GM21619 (cell line): ENCODE results near the gene ERCC6.

Source experiments
- ATAC-seq: cut with Tn5 transposase; IDR thresholded peaks from one replicate; pipeline ENCODE4 v1.9.1; 2021; ENCODE audit not compliant: unreplicated experiment

Gene ERCC6

GRCh38 chr10:49549640-49550346, 10.9 kb upstream of the ERCC6 start:
- no peak for ATAC-seq

DNA sequence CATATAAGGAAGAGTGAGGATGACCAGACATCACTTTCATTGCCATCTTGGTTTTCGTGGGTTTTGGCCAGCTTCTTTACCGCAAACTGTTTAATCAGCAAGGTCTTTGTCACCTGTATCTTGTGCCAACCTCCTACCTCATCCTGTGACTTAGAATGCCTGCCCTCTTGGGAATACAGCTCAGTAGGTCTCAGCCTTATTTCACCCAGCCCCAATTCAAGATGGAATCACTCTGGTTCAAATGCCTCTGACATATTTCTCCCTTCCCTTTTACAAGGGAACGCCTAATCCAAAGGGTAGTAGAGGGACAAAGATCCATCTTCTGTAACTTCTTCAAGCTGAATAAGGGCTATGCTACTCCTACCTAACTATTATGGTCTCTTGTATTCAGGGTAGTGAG, 4.7 kb upstream of the ERCC6 start:
- ATAC-seq, result no peak

GRCh38 chr10:49542353-49542752, 3.4 kb upstream of the ERCC6 start:
- no peak for ATAC-seq

DNA sequence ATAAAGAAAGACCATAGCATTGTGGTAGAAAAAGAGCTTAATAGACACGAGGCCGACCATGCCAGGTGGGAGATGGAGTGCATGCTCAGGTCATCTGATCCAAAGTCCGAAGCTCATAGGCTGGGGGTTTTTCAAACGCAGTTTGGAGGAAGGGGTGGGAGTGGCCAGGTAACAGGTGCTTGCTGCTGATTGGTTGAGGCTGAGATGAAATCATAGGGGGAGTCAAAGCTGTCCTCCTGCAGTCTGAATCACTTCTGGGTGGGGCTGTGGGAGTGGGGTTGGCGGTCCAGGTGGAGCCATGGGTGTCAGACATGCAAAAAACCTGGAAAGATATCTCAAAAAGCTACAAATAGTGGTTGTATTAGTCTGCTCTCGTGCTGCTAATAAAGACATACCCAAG, 2.8 kb upstream of the ERCC6 start:
- no peak for ATAC-seq

- ATAC-seq, result no peak
Measured at GRCh38 chr10:49540056-49540797, 1.3 kb upstream of the ERCC6 start.

DNA sequence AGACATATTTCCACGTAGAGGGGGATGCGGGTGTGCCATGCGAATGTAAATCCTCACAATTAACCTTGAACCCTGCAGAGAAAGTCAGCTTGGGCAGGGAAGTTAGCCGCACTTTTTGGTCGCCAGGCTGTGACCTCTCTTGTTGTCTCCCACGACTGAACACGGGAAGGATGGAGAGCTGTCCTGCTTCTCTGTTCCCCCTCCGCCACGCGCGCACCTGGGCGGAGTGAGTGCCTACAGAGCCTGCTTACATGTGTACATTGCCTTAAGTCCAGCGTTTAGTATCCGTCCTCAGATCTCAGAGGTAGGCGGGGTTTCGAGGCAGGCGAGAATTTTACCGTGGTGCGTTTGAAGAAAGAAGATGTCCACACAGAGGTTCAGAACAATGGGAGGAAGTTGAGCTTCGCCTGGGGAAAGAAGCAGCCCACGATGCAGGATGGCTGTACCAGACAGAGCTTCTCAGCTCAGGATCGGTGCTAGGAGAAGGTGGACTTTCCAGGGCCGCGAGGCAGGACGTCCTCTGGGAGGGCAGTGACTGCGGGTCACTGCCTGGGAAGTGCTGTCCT, 482 bp upstream of the ERCC6 start:
- peak; percentile 6 for ATAC-seq

DNA sequence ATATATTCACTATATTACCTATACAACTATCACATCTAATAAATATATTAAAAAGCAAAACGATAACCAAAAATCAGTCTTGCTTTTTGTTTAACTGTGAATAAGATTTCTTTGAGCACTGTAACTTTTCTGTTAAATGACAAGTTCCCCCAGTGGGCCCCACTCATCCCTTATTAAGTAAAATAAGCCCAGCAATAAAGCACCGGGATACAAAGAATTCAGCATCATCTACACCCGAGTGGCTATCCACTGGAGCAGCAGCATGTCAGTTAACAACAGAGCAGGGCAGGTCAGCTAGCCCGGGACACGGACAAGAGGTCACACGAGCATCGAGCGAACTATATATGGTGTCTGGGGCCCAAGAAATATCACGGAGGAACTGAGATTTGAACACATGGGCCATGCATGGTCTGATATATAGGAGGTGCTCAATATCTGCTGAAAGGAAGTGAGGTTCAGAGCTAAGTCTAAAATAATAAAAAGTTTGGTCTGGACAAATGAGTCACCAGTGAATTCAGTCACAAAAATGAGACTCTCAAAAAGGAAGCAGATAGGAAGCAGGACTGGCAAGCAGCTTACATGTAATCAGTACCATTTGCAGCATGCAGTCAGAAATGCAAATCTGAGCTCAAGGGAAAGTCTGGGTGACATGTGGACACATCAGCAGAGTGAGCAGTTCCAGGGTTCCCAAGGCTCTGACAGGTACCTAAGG, 4.1 kb downstream of the ERCC6 start:
- peak; percentile 52 for ATAC-seq

DNA sequence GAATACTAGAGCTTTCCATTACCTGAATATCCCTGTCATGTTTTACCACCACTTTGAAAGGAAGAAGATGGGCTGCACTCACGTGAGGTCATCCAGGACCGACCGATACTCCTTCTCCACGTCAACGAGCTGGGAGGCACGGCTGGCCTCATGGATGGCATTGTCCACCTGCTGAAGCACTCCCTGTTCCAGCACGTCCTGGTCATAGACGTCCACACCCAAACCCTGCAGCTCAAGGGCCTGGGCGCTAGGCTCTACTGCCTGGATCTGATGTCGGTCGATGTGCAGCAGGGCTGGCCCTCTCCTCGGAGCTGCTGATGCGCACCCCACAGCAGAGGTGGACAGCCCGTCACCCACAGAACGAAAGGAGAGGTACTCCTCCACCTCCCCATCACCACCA, 6.5 kb downstream of the ERCC6 start:
- ATAC-seq, result no peak

DNA sequence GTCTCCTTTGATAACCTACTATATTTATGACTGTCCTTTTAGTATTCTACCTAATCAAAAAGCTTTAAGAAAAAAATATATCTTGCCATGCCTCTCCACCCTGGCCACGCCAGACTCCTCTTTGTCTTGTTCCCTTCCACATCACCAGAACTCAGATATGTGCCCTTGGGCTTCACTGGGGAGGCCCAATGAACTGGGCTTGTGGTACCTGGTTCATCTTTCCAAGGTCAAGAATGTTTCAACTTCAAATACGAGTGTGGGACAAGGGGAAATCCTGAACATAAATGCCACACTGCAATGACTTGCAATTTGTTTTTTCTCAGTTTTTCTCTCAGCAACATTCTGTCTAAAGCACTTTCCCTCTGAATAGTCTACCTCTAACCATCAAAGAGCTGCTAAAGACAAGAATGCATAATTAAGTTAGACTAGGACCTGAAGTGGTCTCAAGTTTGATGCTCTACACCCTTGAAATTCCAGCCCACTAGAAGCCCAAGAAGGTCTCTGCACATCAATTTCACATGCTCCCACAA, 9.9 kb downstream of the ERCC6 start:
- ATAC-seq, result no peak

DNA sequence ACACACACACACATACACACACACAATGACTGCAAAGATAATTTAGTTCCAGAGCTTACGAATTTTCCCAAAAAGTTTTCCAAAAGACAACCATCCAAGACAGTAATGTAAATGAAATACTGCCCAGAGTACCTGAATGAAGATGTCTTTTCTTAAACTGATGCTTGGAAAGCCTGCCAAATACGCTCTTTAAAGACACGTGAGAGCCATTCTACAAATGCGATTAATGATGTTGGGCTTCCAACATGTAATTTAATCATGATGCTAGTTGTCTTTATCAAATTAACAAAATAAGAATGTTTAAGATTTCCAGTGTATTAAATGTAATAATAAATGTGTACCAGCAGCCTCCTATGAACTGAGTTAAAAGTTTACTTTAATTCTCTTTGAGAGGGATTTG, 11.1 kb downstream of the ERCC6 start:
- no peak for ATAC-seq

GRCh38 chr10:49527061-49527460, 11.9 kb downstream of the ERCC6 start:
- ATAC-seq, result no peak

GRCh38 chr10:49526619-49527018, 12.3 kb downstream of the ERCC6 start:
- ATAC-seq, result no peak

DNA sequence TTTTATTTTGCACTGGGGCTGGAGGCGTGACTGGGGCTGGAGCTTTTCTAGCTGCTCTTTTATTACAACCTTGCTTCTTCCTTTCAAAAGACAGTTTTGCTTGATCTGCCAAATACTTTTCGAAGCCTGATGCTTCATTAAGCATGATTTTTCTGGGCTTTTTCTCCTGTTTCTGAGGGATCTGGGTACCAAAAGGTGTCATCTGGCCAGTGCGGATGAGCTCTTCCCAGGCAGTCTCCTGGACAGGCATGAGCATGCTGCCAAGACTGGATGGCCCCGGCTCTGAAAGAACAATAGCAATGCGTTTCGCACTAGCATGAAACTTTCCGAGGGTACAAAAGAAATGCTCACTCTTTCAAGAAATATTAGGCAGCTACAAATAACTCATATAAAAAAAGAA, 14.4 kb downstream of the ERCC6 start:
- ATAC-seq, result no peak

DNA sequence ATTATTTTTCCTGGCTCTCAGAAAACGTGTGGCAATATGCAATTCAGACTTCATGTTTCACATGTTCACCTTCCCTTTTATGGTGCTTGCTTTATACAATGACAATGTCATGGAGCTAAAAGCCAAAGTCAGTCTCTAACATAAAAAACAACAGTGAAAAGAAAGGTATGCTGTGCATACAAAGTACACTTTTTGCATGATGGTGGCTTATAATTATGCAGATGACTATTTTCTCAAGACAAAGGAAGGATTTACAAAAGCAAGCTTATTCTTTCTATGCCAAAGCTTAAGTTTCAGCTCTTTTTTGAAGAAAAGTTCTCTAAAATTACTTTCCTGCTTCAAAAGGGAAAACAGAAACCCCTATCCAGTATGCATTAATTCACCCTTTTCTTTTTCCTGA, 15.6 kb downstream of the ERCC6 start:
- ATAC-seq, result no peak

GRCh38 chr10:49521062-49521461, 17.9 kb downstream of the ERCC6 start:
- ATAC-seq, result no peak

DNA sequence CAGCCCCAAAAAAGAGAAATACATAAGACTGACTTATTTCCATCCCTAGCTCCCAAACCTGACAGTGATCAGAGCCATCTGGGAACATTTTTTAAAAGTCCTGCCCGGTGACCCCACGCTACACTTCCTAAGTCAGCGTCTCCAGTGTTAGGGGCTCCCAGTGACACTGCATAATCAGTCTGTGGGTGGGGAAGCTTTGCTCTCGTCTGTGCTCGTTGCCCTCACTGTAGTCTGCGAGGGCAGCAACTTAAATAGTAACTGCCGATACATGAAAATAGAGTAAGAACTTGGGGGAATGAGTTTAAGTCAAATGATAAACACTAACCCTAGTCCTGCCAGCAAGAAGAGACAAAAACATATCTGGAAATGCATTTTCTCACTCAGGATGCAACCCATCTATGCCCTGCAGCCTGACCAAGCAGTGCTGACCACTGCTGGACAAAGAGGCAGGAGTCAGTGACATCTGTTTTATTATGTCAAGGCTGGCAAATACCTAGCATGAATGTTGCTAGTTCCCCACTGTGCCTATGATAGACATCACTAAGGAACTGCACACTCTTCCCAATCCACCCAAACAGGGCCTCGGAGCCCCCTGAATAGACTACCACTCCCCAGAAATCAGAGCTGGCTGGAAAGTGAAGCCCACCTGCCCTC, 18.7 kb downstream of the ERCC6 start:
- no peak for ATAC-seq

DNA sequence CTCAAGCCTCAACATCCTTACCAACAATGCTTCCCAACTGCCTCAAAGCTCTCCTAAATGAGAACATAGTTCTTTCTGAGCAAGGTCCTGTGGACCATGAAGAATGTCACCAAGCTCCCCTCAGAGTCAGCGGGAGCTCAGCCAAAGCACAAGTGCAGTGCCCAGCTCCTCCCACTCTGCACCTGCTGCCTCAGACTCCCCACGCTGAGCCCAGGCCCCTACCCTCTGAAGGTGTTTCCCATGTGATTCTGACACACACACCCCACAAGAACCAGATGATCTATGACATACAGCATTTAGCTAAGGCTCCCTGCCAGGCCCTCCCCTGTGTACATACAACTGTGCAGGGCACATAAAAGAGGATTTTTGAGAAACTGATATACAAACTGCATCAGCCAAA, 19.2 kb downstream of the ERCC6 start:
- no peak for ATAC-seq

- no peak for ATAC-seq
Measured at GRCh38 chr10:49518982-49519578, 19.8 kb downstream of the ERCC6 start.

- ATAC-seq, result no peak
Measured at GRCh38 chr10:49518566-49518965, 20.4 kb downstream of the ERCC6 start.

- no peak for ATAC-seq
Measured at GRCh38 chr10:49516216-49516970, 22.5 kb downstream of the ERCC6 start.
